Erythroblast (primary cell): ENCODE results near the gene SMIM34.
"Not testable (repeated sequence)": the region's sequence is repeated elsewhere in the genome, so short reads cannot be mapped to it uniquely, and the experiment has no call there.

Experiments
- GATA1 ChIP-seq: IDR thresholded peaks from 2 replicates; pipeline ENCODE4 v1.6.1; 2011; ENCODE audit warnings: low read depth, mild to moderate bottlenecking, control low read depth, low read length, moderate library complexity
- POLR2A ChIP-seq: IDR thresholded peaks from 2 replicates; pipeline ENCODE4 v1.6.1; 2011; ENCODE audit warnings: mild to moderate bottlenecking, low read length

DNA sequence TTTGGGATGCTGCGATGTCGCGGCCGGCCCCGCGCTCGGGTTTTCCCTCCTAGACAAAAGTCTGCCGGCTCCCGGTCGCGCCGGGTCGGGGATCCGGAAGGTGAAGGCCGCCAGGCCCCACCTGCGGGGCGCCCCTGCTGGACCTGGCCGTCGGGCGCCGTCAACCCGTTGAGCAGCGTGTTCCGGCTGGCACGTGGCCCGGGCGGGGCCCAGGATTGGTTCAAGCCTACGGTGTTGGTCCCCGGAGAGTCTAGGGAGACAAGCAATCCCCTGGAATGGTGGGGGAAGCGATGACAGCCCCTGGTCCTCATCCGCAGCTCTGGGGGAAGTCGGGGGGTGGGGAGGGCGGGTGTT is 48.2 kb downstream of the SMIM34 start:
- not testable (repeated sequence) for TF ChIP-seq POLR2A, GATA1
